Measurements from ENCODE around the gene FNBP1. TPM values are rescaled to one million over a fixed set of nuclear protein-coding genes. Genes with fewer than 3 reads are reported as not detected.

FNBP1 gene
- total RNA-seq, 1 experiment from 2014 or later, result 43.6 TPM

- ATAC-seq (no peak), DNase-seq (ENCODE audit: low spot score) (no peak)
- POLR2A ChIA-PET, result no interaction called here
- Mint-ChIP-seq H3K4me3 (no peak overlapping the region), H3K27ac (no peak overlapping the region), H3K36me3 (peaks cover 2% of the 10 kb centered on the region; the same call in 1 of the 2 replicates), H3K4me1 (no peaks in the 10 kb centered on the region), H3K27me3 (ENCODE audit: low read depth) (no peaks in the 10 kb centered on the region), H3K9me3 (no peaks in the 10 kb centered on the region)
- CTCF ChIA-PET, result interaction anchor here (1.0 kb wide), 3 partner anchors 9 to 47 kb away, joined by 3 to 5 read pairs (median 3); no protein-coding TSS in a partner anchor
- TF ChIP-seq ZNF396 (CRISPR knock-in tag; IDR thresholded peaks at IDR 0.05; ENCODE audit: borderline replicate concordance) (no peak), CREM (CRISPR knock-in tag; IDR thresholded peaks at IDR 0.05) (no peak), ESRRA (CRISPR knock-in tag; IDR thresholded peaks at IDR 0.05; ENCODE audit: borderline replicate concordance) (no peak), RORB (CRISPR knock-in tag; IDR thresholded peaks at IDR 0.05) (no peak), FOXP1 (CRISPR knock-in tag; IDR thresholded peaks at IDR 0.05; ENCODE audit: borderline replicate concordance) (no peak), FOXK1 (CRISPR knock-in tag; IDR thresholded peaks at IDR 0.05) (no peak), SMAD4 (CRISPR knock-in tag; IDR thresholded peaks at IDR 0.05) (no peak), CTCF (IDR thresholded peaks at IDR 0.05) (no peak), CBFB (CRISPR knock-in tag; IDR thresholded peaks at IDR 0.05; ENCODE audit: low read depth) (no peak), GRHL2 (CRISPR knock-in tag; IDR thresholded peaks at IDR 0.05; ENCODE audit: insufficient replicate concordance, severe bottlenecking) (no peak), ZNF317 (CRISPR knock-in tag; IDR thresholded peaks at IDR 0.05; ENCODE audit: borderline replicate concordance, low read depth) (no peak), EMX1 (CRISPR knock-in tag; IDR thresholded peaks at IDR 0.05) (no peak), TCF7 (CRISPR knock-in tag; IDR thresholded peaks at IDR 0.05; ENCODE audit: low read depth) (no peak), JUN (CRISPR knock-in tag; IDR thresholded peaks at IDR 0.05) (no peak), PRRX2 (CRISPR knock-in tag; IDR thresholded peaks at IDR 0.05) (no peak)
- TF ChIP-seq, protein P1, sequence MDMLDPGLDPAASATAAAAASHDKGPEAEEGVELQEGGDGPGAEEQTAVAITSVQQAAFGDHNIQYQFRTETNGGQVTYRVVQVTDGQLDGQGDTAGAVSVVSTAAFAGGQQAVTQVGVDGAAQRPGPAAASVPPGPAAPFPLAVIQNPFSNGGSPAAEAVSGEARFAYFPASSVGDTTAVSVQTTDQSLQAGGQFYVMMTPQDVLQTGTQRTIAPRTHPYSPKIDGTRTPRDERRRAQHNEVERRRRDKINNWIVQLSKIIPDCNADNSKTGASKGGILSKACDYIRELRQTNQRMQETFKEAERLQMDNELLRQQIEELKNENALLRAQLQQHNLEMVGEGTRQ (CRISPR knock-in tag; IDR thresholded peaks at IDR 0.05), result no peak
- TF ChIP-seq, protein P2, sequence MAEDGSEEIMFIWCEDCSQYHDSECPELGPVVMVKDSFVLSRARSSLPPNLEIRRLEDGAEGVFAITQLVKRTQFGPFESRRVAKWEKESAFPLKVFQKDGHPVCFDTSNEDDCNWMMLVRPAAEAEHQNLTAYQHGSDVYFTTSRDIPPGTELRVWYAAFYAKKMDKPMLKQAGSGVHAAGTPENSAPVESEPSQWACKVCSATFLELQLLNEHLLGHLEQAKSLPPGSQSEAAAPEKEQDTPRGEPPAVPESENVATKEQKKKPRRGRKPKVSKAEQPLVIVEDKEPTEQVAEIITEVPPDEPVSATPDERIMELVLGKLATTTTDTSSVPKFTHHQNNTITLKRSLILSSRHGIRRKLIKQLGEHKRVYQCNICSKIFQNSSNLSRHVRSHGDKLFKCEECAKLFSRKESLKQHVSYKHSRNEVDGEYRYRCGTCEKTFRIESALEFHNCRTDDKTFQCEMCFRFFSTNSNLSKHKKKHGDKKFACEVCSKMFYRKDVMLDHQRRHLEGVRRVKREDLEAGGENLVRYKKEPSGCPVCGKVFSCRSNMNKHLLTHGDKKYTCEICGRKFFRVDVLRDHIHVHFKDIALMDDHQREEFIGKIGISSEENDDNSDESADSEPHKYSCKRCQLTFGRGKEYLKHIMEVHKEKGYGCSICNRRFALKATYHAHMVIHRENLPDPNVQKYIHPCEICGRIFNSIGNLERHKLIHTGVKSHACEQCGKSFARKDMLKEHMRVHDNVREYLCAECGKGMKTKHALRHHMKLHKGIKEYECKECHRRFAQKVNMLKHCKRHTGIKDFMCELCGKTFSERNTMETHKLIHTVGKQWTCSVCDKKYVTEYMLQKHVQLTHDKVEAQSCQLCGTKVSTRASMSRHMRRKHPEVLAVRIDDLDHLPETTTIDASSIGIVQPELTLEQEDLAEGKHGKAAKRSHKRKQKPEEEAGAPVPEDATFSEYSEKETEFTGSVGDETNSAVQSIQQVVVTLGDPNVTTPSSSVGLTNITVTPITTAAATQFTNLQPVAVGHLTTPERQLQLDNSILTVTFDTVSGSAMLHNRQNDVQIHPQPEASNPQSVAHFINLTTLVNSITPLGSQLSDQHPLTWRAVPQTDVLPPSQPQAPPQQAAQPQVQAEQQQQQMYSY (CRISPR knock-in tag; IDR thresholded peaks at IDR 0.05), result no peak
- TF ChIP-seq, protein P3, sequence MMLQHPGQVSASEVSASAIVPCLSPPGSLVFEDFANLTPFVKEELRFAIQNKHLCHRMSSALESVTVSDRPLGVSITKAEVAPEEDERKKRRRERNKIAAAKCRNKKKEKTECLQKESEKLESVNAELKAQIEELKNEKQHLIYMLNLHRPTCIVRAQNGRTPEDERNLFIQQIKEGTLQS (CRISPR knock-in tag; conservative IDR thresholded peaks at IDR 0.05), result no peak
- TF ChIP-seq, protein P4, sequence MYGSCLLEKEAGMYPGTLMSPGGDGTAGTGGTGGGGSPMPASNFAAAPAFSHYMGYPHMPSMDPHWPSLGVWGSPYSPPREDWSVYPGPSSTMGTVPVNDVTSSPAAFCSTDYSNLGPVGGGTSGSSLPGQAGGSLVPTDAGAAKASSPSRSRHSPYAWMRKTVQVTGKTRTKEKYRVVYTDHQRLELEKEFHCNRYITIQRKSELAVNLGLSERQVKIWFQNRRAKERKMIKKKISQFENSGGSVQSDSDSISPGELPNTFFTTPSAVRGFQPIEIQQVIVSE (CRISPR knock-in tag; IDR thresholded peaks at IDR 0.05; ENCODE audit: borderline replicate concordance), result no peak
These were observed 167.1 kb downstream of the FNBP1 start for GRCh38 chr9:129875687-129876395.
